GM10266 (cell line): Measurements from ENCODE around the gene CCBE1.

ENCODE experiments used
- DNase-seq: peaks from one replicate; pipeline ENCODE4 v3.0.0; 2012; ENCODE audit errors: extremely low spot score
- CTCF ChIP-seq: IDR thresholded peaks from 2 replicates; pipeline ENCODE4 v1.5.1; 2012; ENCODE audit warnings: mild to moderate bottlenecking, low read depth; ENCODE audit not compliant: control insufficient read depth, insufficient read depth; ENCODE audit errors: missing control alignments

The CCBE1 gene

DNA sequence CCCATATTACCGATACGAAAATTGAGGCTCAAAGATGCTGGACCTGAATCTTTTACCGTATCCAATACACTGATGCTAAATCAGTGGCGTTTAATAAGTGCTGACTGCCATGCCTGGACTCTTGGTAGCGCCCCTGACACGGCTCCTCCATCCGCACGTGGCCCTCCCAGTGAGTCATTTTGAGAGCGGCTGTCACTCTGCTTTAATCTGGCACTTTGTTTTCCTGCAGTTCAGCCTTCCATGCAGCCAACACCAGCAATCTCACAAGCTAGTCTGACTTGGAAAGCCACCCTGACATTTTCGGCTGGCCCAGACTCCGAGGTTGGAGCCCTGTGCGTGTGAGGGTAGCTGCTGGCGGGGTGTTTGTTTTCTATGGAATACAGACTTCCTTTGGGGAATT lies 183.0 kb downstream of the CCBE1 start:
- no peak for DNase-seq
- TF ChIP-seq CTCF = no peak

DNA sequence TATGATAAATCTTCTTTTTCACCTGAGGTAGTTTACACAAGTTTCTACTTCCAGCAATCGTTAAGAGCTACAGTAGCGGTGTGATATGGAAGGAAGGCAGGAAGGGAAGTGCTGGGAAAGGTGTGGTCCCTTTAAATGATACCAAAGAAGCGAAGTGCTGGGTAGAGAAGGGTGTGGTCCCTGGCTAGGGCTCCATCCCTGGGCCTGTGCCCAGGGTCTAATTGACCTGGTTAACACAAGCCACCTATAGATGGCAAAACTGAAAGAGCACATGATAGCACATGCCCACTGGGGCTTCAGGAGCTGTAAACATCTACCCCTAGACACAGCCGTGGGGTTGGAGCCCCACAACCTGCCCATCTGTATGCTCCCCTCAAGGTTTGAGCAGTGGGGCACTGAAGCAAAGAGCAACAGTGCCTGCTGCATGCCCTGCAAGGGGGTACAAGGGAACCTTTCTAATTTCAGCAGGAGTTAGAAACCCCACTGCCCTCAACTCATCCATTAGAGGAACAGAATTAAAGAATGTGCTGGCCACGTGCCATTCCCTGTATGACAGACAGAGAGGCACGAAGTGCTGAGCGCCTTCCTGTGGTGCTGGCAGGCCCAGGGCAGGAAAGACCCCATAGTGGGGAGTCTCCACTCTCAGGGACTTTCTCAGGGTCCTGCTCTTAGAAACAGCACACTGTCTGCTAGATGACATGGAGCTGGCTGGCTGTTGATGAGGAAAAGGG lies 185.0 kb downstream of the CCBE1 start:
- no peak for DNase-seq
- no peak for TF ChIP-seq CTCF

GRCh38 chr18:59509481-59510442 lies 187.5 kb downstream of the CCBE1 start:
- no peak for DNase-seq
- TF ChIP-seq CTCF = no peak

DNA sequence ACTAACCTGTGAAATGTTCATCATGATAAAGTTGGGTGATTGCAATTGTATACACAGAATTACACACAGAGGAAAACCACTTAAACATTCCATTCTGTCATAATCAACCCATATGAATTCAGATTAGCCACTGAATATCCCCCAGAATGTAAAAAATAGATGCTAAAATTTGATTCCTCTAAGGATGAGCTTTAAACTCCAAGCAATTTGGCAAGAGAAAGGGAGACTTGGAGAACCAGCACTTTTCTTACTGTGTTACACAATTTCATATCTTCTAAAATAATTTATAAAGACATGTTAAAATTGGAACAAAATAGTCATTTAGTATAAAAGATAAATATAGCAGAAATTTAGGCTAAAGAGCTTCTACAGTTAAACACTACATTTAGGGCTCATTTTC lies 191.9 kb downstream of the CCBE1 start:
- DNase-seq = no peak
- TF ChIP-seq CTCF = no peak

DNA sequence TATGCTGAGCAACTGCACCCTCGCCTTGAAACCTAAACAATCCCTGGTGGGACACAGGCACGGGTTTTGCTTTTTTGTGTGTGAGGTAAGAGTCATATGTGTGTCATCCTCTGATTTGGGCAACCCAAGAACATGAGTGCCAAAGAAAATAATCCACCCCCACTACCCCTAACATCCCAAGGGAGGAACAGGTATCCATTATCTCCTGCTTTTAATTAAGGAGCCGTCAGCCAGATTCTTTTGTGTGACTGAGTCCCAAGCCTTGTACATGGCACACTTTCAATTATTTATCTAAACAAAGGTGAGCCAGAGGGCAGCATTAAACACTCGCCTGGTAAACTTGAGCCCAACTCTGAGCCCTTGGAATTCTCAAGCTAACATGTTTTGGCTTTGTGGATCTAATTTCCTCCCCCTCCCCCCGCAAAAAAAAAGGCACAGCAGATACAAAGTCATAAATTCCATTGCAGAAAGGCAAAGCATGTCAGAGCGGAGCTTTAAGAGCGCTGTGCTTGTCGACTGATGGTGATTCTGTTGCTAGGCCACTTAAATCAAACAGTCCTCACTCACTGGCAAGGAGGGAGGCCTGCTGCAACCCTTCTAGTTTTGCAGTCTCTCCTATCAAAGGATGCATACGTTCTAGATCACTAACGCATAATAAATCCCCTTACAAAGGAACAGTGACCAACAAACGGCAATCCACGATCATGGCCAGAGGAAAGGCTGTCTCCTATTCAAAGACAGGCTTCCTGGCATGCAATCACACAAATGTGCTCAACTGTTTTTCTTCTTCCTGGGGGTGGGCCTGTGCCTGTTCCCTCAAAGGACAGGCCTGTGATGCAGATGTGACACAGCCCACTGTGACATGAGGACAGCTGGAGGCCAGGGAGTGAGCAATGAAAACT lies 194.7 kb downstream of the CCBE1 start:
- no peak for DNase-seq
- no peak for TF ChIP-seq CTCF

- DNase-seq = no peak
- no peak for TF ChIP-seq CTCF
Measured at GRCh38 chr18:59501920-59502273, 195.3 kb downstream of the CCBE1 start.
